ENCODE data around the gene HOOK2.

DNA sequence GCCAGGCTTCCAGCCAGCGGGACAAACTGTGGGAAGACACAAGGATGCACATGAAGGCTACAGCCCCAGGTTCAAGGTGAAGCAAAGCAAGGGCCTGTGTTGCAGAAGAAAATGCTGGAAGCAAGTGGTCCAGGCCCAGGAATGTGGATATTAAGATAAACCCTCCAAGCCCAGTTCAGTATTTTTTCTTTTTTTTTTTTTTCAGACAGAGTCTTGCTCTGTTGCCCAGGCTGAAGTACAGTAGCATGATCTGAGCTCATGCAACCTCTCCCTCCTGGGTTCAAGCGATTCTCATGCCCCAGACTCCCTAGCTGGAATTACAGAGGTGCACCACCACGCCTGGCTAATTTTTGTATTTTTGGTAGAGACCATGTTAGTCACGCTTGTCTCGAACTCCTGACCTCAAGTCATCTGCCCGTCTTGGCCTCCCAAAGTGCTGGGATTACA is 21.8 kb upstream of the HOOK2 start:
- TF ChIP-seq, protein P1, sequence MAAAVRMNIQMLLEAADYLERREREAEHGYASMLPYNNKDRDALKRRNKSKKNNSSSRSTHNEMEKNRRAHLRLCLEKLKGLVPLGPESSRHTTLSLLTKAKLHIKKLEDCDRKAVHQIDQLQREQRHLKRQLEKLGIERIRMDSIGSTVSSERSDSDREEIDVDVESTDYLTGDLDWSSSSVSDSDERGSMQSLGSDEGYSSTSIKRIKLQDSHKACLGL (CRISPR knock-in tag; IDR thresholded peaks at IDR 0.05; ENCODE audit: borderline replicate concordance, poor library complexity, severe bottlenecking) = no peak
- TF ChIP-seq CBX8 (IDR thresholded peaks at IDR 0.05; ENCODE audit: borderline replicate concordance, extremely low read depth, low read depth, low read length, poor library complexity, severe bottlenecking) (no peak), MEIS2 (IDR thresholded peaks at IDR 0.05; ENCODE audit: partially characterized antibody) (no peak)
- TF ChIP-seq, protein P2, sequence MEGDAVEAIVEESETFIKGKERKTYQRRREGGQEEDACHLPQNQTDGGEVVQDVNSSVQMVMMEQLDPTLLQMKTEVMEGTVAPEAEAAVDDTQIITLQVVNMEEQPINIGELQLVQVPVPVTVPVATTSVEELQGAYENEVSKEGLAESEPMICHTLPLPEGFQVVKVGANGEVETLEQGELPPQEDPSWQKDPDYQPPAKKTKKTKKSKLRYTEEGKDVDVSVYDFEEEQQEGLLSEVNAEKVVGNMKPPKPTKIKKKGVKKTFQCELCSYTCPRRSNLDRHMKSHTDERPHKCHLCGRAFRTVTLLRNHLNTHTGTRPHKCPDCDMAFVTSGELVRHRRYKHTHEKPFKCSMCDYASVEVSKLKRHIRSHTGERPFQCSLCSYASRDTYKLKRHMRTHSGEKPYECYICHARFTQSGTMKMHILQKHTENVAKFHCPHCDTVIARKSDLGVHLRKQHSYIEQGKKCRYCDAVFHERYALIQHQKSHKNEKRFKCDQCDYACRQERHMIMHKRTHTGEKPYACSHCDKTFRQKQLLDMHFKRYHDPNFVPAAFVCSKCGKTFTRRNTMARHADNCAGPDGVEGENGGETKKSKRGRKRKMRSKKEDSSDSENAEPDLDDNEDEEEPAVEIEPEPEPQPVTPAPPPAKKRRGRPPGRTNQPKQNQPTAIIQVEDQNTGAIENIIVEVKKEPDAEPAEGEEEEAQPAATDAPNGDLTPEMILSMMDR (IDR thresholded peaks at IDR 0.05 in 2 of 3, conservative IDR thresholded peaks at IDR 0.05 in 1 of 3; ENCODE audit: insufficient read depth in 2 of 3, low read depth in 1 of 3, low read length in 3 of 3) = no peak
